ENCODE data around the gene C2orf76. TPM values are rescaled to one million over a fixed set of nuclear protein-coding genes. Genes with fewer than 3 reads are reported as not detected.

Gene C2orf76
- total RNA-seq, 1 donor from 2014 or later = 12.2 TPM

GRCh38 chr2:119261493-119262225 lies 105.0 kb downstream of the C2orf76 start:
- no peak for TF ChIP-seq CTCF (IDR thresholded peaks at IDR 0.05; ENCODE audit: unreplicated experiment)
- H3K27me3 Mint-ChIP-seq (ENCODE audit: low read depth) = no peaks in the 10 kb centered on the region
- H3K27ac Mint-ChIP-seq = no peak overlapping the region
- H3K4me3 Mint-ChIP-seq = no peak overlapping the region
- H3K36me3 Mint-ChIP-seq = no peaks in the 10 kb centered on the region
- H3K4me1 Mint-ChIP-seq = peaks cover 3% of the 10 kb centered on the region
- no peaks in the 10 kb centered on the region for H3K9me3 Mint-ChIP-seq
- DNase-seq (ENCODE audit: low spot score in 2 of 2, unreplicated experiment in 2 of 2) = no peak

GRCh38 chr2:119260646-119261492 lies 105.8 kb downstream of the C2orf76 start:
- Mint-ChIP-seq H3K27ac (no peak overlapping the region), H3K4me1 (peaks cover 9% of the 10 kb centered on the region), H3K36me3 (no peaks in the 10 kb centered on the region), H3K4me3 (no peak overlapping the region), H3K9me3 (no peaks in the 10 kb centered on the region), H3K27me3 (ENCODE audit: low read depth) (no peaks in the 10 kb centered on the region)
- no peak for TF ChIP-seq CTCF (IDR thresholded peaks at IDR 0.05; ENCODE audit: unreplicated experiment)
- no peak for DNase-seq (ENCODE audit: low spot score in 2 of 2, unreplicated experiment in 2 of 2)

- H3K4me1 Mint-ChIP-seq = peaks cover 11% of the 10 kb centered on the region
- H3K36me3 Mint-ChIP-seq = no peaks in the 10 kb centered on the region
- no peaks in the 10 kb centered on the region for H3K27me3 Mint-ChIP-seq (ENCODE audit: low read depth)
- no peak for DNase-seq (ENCODE audit: low spot score in 2 of 2, unreplicated experiment in 2 of 2)
- TF ChIP-seq CTCF (IDR thresholded peaks at IDR 0.05; ENCODE audit: unreplicated experiment) = no peak
- no peaks in the 10 kb centered on the region for H3K9me3 Mint-ChIP-seq
- no peak overlapping the region for H3K4me3 Mint-ChIP-seq
- no peak overlapping the region for H3K27ac Mint-ChIP-seq
Observed at GRCh38 chr2:119259296-119259860, 107.3 kb downstream of the C2orf76 start.

- no peak overlapping the region for H3K4me3 Mint-ChIP-seq
- no peak for DNase-seq (ENCODE audit: low spot score in 2 of 2, unreplicated experiment in 2 of 2)
- no peak for TF ChIP-seq CTCF (IDR thresholded peaks at IDR 0.05; ENCODE audit: unreplicated experiment)
- no peak overlapping the region for H3K27ac Mint-ChIP-seq
- H3K36me3 Mint-ChIP-seq = no peaks in the 10 kb centered on the region
- peaks cover 11% of the 10 kb centered on the region for H3K4me1 Mint-ChIP-seq
- H3K9me3 Mint-ChIP-seq = no peaks in the 10 kb centered on the region
- no peaks in the 10 kb centered on the region for H3K27me3 Mint-ChIP-seq (ENCODE audit: low read depth)
Observed at GRCh38 chr2:119257198-119257597, 109.4 kb downstream of the C2orf76 start.

GRCh38 chr2:119256582-119256921 lies 110.1 kb downstream of the C2orf76 start:
- Mint-ChIP-seq H3K27ac (no peak overlapping the region), H3K4me1 (peaks cover 11% of the 10 kb centered on the region), H3K4me3 (no peak overlapping the region), H3K36me3 (no peaks in the 10 kb centered on the region), H3K9me3 (no peaks in the 10 kb centered on the region), H3K27me3 (ENCODE audit: low read depth) (no peaks in the 10 kb centered on the region)
- DNase-seq (ENCODE audit: low spot score in 2 of 2, unreplicated experiment in 2 of 2) = no peak
- TF ChIP-seq CTCF (IDR thresholded peaks at IDR 0.05; ENCODE audit: unreplicated experiment) = no peak
